Measurements from ENCODE around the gene MDM4. TPM values are rescaled to one million over a fixed set of nuclear protein-coding genes. Genes with fewer than 3 reads are reported as not detected.

The MDM4 gene
- total RNA-seq, 4 donors from 2014 or later, result 72.3 to 177 (median 102) TPM

DNA sequence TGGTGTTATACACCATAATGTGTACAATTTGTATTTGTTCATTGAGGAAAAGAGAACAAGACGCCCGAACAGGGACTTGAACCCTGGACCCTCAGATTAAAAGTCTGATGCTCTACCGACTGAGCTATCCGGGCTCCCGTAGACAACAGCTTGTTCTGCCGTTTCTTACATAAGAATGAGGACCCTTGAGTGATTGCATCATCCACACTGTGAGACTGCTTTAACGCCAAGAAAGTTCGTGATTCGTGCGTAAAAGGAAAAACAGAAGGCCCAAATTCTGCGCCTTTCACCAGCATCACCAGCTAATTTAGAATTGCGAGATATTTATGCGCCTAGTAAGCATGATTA lies 9.3 kb upstream of the MDM4 start:
- no peaks in the 10 kb centered on the region for H3K36me3 ChIP-seq
- peak overlapping the region in 2 of 3 donors; percentile 37 to 42 for H3K4me3 ChIP-seq (replicated peaks in 1 of 3)
- intact Hi-C loops (cut with DNase I), result no loop called here
- 0% methylated on average over 13 of the region's 13 CpGs for WGBS, 2 donors
- H3K27me3 ChIP-seq, result no peaks in the 10 kb centered on the region
- peak overlapping the region; percentile 73 to 94 (median 87) for H3K27ac ChIP-seq
- no peaks in the 10 kb centered on the region for H3K9me3 ChIP-seq
- no peaks in the 10 kb centered on the region for H3K4me1 ChIP-seq
- peak; percentile 78 for DNase-seq
- TF ChIP-seq, protein P1, sequence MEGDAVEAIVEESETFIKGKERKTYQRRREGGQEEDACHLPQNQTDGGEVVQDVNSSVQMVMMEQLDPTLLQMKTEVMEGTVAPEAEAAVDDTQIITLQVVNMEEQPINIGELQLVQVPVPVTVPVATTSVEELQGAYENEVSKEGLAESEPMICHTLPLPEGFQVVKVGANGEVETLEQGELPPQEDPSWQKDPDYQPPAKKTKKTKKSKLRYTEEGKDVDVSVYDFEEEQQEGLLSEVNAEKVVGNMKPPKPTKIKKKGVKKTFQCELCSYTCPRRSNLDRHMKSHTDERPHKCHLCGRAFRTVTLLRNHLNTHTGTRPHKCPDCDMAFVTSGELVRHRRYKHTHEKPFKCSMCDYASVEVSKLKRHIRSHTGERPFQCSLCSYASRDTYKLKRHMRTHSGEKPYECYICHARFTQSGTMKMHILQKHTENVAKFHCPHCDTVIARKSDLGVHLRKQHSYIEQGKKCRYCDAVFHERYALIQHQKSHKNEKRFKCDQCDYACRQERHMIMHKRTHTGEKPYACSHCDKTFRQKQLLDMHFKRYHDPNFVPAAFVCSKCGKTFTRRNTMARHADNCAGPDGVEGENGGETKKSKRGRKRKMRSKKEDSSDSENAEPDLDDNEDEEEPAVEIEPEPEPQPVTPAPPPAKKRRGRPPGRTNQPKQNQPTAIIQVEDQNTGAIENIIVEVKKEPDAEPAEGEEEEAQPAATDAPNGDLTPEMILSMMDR (IDR thresholded peaks at IDR 0.05), result no peak
- peak in 1 of 2 donors; percentile 34 for TF ChIP-seq POLR2A (IDR thresholded peaks at IDR 0.05)

DNA sequence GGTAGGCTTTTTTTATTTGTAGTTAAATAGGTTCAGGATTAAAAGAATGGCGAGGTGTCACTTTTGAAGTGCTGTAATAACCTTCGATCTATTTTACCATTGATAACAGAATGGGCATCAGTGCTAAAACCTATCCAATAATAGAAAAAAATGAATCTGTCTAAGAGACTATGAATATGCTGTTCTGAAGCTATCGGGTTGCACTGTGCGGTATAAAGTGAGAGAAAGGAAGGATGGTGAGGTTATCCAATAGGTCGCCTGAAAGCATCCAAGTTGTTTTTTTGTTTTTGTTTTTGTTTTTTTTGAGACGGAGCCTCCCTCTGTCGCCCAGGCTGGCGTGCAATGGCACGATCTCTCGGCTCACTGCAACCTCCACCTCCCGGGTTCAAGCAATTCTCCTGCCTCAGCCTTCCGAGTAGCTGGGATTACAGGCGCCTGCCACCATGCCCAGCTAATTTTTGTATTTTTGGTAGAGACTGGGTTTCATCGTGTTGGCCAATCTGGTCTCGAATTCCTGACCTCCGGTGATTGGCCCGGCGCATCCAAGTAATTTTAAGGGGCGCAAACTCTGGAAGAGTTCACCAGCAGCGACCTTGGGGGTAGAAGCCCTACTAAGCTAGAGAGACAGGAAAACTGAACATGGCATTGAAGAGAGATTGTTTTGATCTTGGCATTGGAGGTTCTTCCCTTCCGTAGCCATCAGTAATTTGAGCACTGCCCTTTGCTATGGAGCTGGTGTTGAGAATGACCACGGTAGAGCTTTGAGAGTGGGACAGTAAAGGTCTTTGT lies 8.7 kb upstream of the MDM4 start:
- WGBS, 2 donors, result 4% methylated on average over 22 of the region's 22 CpGs
- Histone ChIP-seq H3K4me1 (no peaks in the 10 kb centered on the region), H3K4me3 (replicated peaks in 1 of 3) (peak overlapping the region in 2 of 3 donors; percentile 37 to 42), H3K27me3 (no peaks in the 10 kb centered on the region), H3K27ac (peak overlapping the region; percentile 73 to 94 (median 87)), H3K36me3 (no peaks in the 10 kb centered on the region), H3K9me3 (no peaks in the 10 kb centered on the region)
- DNase-seq, result peak; percentile 28 to 40
- intact Hi-C loops (cut with DNase I), result no loop called here
- TF ChIP-seq, protein P1 (IDR thresholded peaks at IDR 0.05), result no peak
- TF ChIP-seq POLR2A (IDR thresholded peaks at IDR 0.05), result no peak

DNA sequence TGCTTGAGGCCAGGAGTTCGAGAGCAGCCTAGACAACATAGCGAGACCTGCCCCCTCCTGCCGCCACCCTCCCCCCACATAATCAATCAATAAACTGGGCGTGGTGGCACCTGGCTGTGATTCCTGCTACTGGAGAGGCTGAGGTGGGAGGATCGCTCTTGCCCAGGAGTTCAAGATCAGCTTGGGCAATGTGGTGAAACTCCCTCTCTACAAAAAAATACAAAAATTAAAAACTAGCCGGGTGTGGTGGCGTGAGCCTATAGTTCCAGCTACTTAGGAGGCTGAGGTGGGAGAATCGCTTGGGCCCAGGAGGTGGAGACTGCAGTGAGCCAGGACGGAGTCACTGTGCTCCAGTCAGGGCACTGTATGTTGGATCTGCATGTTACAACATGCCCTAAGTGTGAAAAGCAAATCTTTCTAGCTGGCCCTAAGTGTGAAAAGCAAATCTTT lies 7.0 kb upstream of the MDM4 start:
- no peaks in the 10 kb centered on the region for H3K36me3 ChIP-seq
- DNase-seq, result no peak
- H3K9me3 ChIP-seq, result no peaks in the 10 kb centered on the region
- no peaks in the 10 kb centered on the region for H3K4me1 ChIP-seq
- H3K27ac ChIP-seq, result no peak overlapping the region
- no peak overlapping the region for H3K4me3 ChIP-seq (replicated peaks in 1 of 3)
- intact Hi-C loops (cut with DNase I), result no loop called here
- no peaks in the 10 kb centered on the region for H3K27me3 ChIP-seq
- TF ChIP-seq, protein P1 (IDR thresholded peaks at IDR 0.05), result no peak
- TF ChIP-seq POLR2A (IDR thresholded peaks at IDR 0.05), result no peak
- 86 to 91% methylated on average over 9 of the region's 9 CpGs for WGBS, 2 donors

DNA sequence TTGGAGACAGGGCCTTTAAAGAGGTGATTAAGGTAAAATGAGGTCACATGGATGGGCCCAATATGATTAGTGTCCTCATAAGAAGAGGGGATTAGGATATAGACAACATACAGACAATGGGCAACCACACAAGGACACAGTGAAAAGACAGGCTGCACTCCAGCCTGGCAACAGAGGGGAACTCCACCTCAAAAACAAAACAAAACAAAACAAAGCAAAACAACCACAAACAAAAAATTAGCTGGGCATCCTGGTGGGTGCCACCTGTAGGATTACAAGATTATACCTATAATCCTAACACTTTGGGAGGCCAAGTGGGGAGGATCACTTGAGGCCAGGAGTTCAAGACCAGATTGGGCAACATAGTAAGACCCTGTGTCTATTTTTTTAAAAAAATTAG lies 4.8 kb upstream of the MDM4 start:
- no peak overlapping the region for H3K4me3 ChIP-seq (replicated peaks in 1 of 3)
- TF ChIP-seq, protein P1 (IDR thresholded peaks at IDR 0.05), result no peak
- TF ChIP-seq POLR2A (IDR thresholded peaks at IDR 0.05), result no peak
- H3K36me3 ChIP-seq, result no peaks in the 10 kb centered on the region
- no peaks in the 10 kb centered on the region for H3K9me3 ChIP-seq
- no peaks in the 10 kb centered on the region for H3K27me3 ChIP-seq
- intact Hi-C loops (cut with DNase I), result no loop called here
- H3K4me1 ChIP-seq, result peaks cover 0 to 5% of the 10 kb centered on the region in 2 donors
- no peak for DNase-seq
- no peak overlapping the region for H3K27ac ChIP-seq

DNA sequence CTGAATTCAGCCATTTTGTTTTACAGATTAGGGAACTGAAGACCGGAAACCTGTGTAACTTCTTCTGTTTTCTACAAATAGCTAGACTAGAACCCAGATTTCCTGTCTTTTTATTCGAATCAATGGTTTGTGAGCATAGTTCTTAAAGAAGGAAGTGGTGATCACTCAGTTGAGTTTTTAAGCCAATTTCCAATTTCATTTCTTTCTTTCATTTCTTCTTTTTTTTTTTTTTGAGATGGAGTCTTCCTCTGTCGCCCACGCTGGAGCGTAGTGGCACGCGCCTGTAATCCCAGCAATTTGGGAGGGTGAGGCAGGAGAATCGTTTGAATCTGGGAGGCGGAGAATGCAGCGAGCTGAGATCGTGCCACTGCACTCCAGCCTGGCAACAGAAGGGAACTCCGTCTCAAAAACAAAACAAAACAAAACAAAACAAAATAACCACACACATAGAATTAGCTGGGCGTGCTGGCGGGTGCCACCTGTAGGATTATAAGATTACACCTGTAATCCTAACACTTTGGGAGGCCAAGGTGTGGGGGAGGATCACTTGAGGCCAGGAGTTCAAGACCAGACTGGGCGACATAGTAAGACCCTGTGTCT lies 3.0 kb upstream of the MDM4 start:
- WGBS, 2 donors, result 74% methylated on average over 15 of the region's 15 CpGs
- Histone ChIP-seq H3K27ac (peak overlapping the region in 1 of 3 donors; percentile 4), H3K27me3 (no peaks in the 10 kb centered on the region), H3K9me3 (no peaks in the 10 kb centered on the region), H3K4me1 (peaks cover 13 to 19% of the 10 kb centered on the region in 2 donors), H3K36me3 (no peaks in the 10 kb centered on the region), H3K4me3 (replicated peaks in 1 of 3) (no peak overlapping the region)
- intact Hi-C loops (cut with DNase I), result no loop called here
- TF ChIP-seq, protein P1 (IDR thresholded peaks at IDR 0.05), result no peak
- no peak for TF ChIP-seq POLR2A (IDR thresholded peaks at IDR 0.05)
- no peak for DNase-seq
